HG03139 (cell line): ENCODE results near the gene STK24.
"Not testable (repeated sequence)": the region's sequence is repeated elsewhere in the genome, so short reads cannot be mapped to it uniquely, and the experiment has no call there.

Experiments
- ATAC-seq: cut with Tn5 transposase; IDR thresholded peaks from one replicate; pipeline ENCODE4 v1.9.1; 2021; ENCODE audit not compliant: unreplicated experiment

The STK24 gene

GRCh38 chr13:98415326-98416070, 161.4 kb downstream of the STK24 start:
- no peak for ATAC-seq

DNA sequence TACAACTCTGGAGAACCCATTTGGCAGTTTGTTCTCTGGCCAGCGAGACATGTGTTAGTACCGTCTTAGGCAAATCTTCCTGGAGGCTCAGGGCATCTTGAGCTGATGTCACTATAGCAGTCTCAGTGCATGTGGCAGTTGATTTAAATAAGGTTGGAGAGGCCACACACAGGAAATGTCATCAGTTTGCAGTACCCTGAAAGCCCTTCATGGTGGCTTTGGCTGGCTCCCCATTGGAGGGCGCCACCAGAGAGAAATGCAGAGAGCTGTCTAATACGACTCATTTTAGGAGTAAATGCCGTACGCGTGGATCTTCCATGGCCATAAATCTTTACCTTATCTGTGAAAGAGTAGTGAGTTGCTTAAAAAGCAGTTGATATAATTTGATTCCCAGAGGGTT, 163.1 kb downstream of the STK24 start:
- no peak for ATAC-seq

DNA sequence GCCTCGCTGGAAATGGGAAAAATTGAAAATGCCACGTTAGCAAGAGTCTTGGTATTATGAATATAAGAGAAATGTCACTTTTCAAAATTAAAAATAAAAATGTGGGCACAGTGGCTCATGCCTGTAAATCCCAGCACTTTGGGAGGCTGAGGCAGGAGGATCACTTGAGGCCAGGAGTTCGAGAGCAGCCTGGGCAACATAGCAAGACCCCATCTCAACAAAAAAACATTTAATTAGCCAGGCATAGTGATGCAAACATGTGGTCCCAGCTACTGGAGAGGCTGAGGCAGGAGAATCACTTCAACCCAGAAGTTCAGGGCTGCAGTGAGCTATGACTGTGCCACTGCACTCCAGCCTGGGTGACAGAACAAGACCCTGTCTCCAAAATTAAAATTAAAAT, 163.6 kb downstream of the STK24 start:
- not testable (repeated sequence) for ATAC-seq

DNA sequence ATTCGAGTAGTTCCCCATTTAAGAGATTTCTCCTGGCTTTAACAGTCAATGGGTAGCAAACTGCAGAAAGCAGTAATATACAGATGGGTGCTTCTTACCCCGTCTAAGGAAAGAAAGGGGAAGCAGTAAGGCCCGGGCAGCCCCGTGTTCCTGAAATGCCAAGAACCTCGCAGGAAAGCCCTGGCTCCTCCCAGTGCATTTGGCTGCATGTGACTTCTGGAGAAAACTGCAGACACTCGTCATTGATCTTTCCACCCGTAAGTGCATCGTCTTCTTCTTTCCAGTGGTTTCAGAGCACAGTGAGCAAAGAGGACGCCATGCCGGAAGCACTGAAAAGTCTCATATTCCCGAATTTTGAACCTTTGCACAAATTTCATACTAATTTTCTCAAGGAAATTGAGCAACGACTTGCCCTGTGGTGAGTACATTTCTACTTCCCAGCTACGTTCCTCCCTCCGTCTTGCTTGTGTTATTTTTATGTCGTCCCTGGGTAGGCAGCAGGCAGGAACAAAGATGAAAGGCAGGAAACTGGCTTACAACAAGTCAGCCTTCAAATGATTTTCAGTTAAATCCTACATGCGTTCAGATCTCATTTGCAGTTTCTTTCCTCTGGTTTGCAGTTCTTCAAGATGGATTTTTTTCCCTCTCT, 165.2 kb downstream of the STK24 start:
- ATAC-seq = no peak

- no peak for ATAC-seq
Measured at GRCh38 chr13:98411013-98411412, 165.9 kb downstream of the STK24 start.

DNA sequence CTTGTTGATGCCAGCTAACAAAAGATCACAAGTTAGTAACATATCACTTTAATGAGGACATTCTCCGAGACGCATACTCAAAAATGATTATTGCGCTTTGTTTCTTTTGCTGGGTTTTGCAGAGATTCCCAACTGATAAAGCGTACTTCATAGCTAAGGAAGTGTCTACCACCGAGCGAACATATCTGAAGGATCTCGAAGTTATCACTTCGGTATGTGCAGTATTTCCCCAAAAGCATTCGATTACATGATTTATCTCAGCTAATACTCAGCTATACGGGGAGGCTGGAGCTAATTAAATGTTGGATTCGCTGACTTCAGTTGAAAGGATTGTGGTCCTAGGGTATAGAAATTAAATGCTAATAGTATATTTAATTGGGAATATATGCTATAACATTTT, 166.3 kb downstream of the STK24 start:
- no peak for ATAC-seq

- ATAC-seq = no peak
Measured at GRCh38 chr13:98409281-98409680, 167.6 kb downstream of the STK24 start.

GRCh38 chr13:98407575-98407974, 169.3 kb downstream of the STK24 start:
- ATAC-seq = no peak

DNA sequence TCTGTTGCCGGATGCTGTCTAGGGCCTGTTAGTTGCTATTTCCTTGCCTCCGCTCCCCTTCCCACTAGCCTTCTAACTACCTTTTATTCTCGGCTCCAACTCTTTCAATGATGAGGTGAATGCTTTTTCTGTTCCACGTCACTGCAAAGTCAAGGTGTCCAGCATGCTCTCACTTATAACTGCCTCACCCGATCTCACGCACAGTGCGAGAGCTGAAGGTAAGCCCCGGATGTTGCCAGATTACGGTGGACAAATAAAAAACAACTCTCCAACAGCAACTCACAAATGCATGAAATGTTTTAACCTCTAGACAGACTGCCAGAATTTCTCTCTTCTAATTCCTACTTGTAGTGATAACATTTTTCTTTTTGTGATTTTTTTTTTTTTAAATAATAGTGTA, 169.9 kb downstream of the STK24 start:
- no peak for ATAC-seq

- no peak for ATAC-seq
Measured at GRCh38 chr13:98406427-98406826, 170.5 kb downstream of the STK24 start.

DNA sequence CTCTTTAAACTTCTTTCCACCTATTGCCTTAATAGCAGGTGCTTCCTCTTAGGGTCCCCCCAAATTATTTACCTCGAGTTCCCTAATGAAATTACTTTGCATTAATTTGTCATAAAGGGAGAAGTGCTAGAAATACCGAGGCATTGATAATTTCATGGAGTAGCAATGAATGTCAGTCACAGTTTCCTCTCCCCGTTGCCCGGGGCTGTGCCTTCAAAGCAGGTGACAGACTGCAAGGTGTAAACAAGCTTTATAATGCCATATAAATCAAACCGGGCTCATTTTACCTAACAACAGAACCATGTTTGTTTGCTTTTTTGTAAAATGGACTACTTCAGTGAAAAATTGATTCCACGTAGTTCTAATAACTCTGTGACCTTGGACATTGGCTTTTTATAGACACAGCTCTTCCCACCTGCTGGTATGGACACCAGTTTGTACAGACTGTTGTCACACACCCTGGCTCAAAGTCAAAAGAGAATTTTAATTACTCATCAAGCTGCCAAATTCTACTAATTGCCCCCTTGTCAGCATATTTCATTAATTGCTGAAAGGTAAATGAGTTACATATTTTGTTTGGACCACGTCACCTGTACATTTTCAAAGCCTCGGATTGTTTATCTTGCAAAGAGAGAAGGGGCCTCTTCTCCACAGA, 171.1 kb downstream of the STK24 start:
- ATAC-seq = no peak

GRCh38 chr13:98405107-98405571, 171.8 kb downstream of the STK24 start:
- ATAC-seq = no peak

- ATAC-seq = no peak
Measured at GRCh38 chr13:98403076-98403475, 173.8 kb downstream of the STK24 start.

DNA sequence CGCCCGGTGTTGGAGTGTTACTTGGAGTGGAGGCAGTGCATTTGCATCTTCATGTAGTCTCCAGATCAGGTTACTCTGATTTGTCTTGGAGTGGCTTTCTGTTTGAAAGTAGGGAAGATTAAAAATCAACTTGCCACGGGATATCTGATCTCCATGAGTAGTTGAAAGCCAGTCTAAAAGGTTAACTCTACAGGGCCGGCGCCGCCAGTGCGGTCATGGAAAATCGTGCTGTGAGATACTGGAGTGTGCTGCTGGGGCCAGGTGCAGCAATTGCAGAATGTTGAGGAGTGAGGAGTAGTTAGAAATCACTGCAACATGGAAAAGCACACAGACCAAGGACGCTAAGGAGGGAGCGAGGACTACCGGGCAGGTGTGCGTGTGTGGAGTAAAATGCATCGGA, 175.0 kb downstream of the STK24 start:
- no peak for ATAC-seq

DNA sequence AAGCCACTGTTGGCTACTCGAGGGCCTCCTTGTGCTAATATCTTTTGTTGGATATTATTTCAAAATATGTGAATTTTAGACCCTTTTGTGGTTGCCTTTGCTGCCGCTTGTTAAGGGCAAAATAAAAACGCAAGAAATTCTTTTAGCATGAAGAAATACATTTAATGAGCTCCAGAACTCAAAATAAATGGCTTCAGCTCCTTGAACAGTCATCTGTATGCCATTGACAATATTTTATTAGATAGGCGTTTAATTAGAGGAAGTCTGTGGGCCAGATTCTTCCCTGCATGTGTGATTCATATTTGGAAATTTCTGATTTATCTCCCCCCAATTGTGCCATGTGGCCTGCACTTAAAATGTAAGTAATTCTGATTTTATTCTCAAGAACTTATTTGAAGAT, 177.2 kb downstream of the STK24 start:
- ATAC-seq = no peak

GRCh38 chr13:98398581-98398980, 178.3 kb downstream of the STK24 start:
- no peak for ATAC-seq

DNA sequence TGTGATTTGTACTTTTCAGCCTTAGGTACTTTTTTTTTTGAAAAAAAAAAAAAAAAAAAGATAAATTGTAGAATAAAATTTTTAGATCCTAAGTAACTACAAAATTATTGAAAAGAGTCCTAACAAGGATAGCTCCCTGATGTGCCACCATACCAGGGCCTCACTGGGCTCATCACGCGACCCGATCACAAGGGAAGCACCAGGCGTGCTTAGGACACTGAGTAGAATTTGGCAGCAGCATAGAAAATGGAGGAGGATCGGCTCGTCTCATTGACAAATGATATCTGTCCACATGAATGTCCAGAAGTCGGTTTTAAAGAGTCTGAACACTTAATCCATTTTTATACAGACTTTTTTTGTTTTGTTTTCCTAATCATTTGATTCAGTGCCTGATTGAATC, 179.0 kb downstream of the STK24 start:
- ATAC-seq = no peak

- ATAC-seq = no peak
Measured at GRCh38 chr13:98397221-98397620, 179.7 kb downstream of the STK24 start.

DNA sequence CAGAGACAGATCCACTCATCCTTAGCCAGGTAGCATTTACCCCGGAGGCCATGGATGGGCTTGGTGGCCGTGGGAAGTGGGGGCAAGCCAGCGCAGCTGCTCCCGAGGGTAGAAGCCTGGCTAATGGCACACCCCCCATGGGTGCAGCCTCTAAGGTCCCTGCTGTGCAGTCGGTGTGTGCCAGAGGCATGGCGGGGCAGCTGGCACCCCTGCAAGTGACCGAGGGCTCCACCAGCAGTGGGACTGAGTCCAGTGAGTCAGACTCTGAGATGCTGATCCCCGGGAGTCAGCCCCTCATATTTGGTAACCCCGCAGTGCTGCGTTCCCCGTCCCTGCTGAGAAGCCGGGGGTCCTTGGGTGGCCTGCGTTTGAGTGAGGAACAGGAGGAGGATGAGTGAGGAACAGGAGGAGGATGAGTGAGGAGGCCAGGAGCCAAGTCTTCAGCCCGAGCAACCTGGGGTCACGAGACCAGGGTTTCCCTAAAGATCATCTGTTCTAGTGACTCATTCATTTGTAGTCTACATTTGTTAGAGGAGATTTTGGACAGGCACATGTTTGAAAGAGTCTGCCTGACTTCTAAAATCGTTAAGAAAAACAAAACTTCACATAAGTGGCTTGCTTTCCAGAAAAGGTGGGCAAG, 180.7 kb downstream of the STK24 start:
- ATAC-seq = no peak
